C4-2B (cell line): Measurements from ENCODE around the gene EHD2.

Experiments used
- ZFX ChIP-seq: fragments of 450-650 bp; IDR thresholded peaks from 2 replicates; pipeline ENCODE4 v1.6.1; 2017
- TF ChIP-seq, protein P1 (sequence below): fragments of 450-650 bp; conservative IDR thresholded peaks from 2 replicates; pipeline ENCODE4 v1.5.1; 2017; ENCODE audit warnings: mild to moderate bottlenecking

DNA sequence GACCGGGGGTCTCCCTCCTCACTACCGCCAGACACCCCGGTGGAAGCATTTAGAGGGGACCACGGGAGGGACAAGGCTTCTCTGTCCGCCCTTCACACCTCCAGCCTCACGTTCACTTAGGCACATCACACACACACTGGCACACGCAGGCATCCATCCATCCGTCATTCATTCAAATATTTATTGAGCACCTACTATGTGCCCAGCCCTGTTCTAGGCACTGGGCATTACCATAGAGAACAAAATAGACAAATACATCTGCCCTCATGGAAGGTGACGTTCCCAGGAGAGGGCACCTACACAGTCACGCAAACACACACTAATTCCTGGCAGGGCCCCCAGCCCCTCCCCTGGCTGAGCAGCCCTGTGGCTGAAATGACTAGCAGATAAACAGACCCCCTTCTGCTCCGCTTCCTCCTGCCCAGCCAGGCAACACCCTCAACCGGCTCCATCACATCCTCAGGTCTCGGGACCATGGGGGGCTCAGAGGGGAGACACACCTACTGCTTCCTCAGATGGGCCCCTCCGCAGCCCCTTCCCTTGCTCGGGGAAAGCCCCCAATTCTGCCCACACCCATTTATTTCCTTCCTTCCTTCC lies 28.4 kb downstream of the EHD2 start:
- TF ChIP-seq, protein P1, sequence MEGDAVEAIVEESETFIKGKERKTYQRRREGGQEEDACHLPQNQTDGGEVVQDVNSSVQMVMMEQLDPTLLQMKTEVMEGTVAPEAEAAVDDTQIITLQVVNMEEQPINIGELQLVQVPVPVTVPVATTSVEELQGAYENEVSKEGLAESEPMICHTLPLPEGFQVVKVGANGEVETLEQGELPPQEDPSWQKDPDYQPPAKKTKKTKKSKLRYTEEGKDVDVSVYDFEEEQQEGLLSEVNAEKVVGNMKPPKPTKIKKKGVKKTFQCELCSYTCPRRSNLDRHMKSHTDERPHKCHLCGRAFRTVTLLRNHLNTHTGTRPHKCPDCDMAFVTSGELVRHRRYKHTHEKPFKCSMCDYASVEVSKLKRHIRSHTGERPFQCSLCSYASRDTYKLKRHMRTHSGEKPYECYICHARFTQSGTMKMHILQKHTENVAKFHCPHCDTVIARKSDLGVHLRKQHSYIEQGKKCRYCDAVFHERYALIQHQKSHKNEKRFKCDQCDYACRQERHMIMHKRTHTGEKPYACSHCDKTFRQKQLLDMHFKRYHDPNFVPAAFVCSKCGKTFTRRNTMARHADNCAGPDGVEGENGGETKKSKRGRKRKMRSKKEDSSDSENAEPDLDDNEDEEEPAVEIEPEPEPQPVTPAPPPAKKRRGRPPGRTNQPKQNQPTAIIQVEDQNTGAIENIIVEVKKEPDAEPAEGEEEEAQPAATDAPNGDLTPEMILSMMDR, result no peak
- TF ChIP-seq ZFX, result no peak
